Lower leg skin (tissue), 4 donors: ENCODE measurements around the gene FAM136A. TPM values are rescaled to one million over a fixed set of nuclear protein-coding genes. Genes with fewer than 3 reads are reported as not detected.

Source experiments
- DNase-seq, 2 donors: peaks; one replicate each; pipeline ENCODE4 v3.0.0-alpha.2; 2019; ENCODE audit warnings: low spot score in 2 of 2
- H3K4me3 ChIP-seq: fragments of 200-600 bp; sonication (generic); 2 replicates; pipeline ENCODE4 v1.5.1; 2017; ENCODE audit warnings: mild to moderate bottlenecking, low read depth; ENCODE audit not compliant: poor library complexity, severe bottlenecking
- POLR2A ChIP-seq, 2 donors: fragments of 450-650 bp; IDR thresholded peaks; one replicate each; pipeline ENCODE4 v1.6.1; 2016 to 2017; ENCODE audit warnings: antibody characterized with exemption in 2 of 2, mild to moderate bottlenecking in 1 of 2, moderate library complexity in 1 of 2
- WGBS, 2 donors: methylation state at CpG; one replicate each; pipeline ENCODE4 v1.1.5; 2018; 5-methylcytosine and 5-hydroxymethylcytosine counted together
- intact Hi-C: fragments of 100-400 bp; cut with DNase I; formaldehyde crosslinking; loops from one replicate; pipeline ENCODE4 v1.15.0; 2023; ENCODE audit warnings: low total_unique reads
- total RNA-seq, 4 donors: library from RNA; depleted of rRNA; stranded (reverse); fragments of >200 nt; gene quantifications; one replicate each; pipeline ENCODE4 v1.1.0, GENCODE V29; 2016
- TF ChIP-seq, protein P1 (sequence below), 3 donors: fragments of 450-650 bp; IDR thresholded peaks; one replicate each; pipeline ENCODE4 v1.5.1; 2016; ENCODE audit warnings: antibody characterized with exemption in 3 of 3, mild to moderate bottlenecking in 3 of 3, moderate library complexity in 2 of 3

FAM136A gene
- total RNA-seq, 4 donors from 2014 or later = 20.1 to 22.4 (median 21.3) TPM

DNA sequence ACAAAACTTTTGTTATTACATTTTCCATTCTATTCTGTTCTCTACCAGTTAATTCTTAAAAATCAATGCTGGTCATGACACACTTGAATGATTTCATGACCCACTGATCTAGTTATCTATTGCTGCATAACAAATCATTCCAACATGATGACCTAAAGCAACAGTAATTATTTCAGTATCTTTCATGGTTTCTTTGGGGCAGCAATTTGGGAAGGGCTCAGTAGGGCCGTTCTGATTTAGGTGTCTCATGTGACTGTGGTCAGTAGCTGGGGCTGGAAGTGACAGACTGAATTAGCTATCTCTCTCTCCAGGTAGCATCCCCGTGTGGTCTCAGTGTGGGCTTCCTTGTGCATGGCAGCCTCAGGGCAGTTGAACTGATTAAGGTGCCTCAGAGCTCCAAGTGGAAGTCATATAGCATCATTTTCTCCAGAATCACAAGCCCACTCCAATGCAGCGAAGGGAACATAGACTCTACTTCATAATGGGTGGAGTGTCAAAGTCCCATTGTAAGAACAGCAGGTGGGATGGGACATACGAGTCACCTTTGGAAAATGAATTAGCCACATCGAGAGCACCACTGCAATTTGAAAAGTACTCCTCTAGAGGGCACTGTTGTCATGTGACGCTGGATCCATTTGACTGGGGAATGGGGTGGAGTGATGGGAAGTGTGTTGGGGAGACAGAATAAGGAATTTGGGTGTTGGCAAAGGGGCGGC lies 39.1 kb upstream of the FAM136A start:
- 7 to 10% methylated on average over 7 of the region's 7 CpGs for WGBS, 2 donors
- no peak overlapping the region for H3K4me3 ChIP-seq
- TF ChIP-seq, protein P1, sequence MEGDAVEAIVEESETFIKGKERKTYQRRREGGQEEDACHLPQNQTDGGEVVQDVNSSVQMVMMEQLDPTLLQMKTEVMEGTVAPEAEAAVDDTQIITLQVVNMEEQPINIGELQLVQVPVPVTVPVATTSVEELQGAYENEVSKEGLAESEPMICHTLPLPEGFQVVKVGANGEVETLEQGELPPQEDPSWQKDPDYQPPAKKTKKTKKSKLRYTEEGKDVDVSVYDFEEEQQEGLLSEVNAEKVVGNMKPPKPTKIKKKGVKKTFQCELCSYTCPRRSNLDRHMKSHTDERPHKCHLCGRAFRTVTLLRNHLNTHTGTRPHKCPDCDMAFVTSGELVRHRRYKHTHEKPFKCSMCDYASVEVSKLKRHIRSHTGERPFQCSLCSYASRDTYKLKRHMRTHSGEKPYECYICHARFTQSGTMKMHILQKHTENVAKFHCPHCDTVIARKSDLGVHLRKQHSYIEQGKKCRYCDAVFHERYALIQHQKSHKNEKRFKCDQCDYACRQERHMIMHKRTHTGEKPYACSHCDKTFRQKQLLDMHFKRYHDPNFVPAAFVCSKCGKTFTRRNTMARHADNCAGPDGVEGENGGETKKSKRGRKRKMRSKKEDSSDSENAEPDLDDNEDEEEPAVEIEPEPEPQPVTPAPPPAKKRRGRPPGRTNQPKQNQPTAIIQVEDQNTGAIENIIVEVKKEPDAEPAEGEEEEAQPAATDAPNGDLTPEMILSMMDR (IDR thresholded peaks at IDR 0.05) = peak in 1 of 3 donors; percentile 16
- TF ChIP-seq POLR2A (IDR thresholded peaks at IDR 0.05) = no peak
- intact Hi-C loops = loop anchor here (2.0 to 10.0 kb wide), 2 partner anchors 276 to 304 kb away; no protein-coding TSS in a partner anchor
- DNase-seq = peak in 1 of 2 donors; percentile 20

DNA sequence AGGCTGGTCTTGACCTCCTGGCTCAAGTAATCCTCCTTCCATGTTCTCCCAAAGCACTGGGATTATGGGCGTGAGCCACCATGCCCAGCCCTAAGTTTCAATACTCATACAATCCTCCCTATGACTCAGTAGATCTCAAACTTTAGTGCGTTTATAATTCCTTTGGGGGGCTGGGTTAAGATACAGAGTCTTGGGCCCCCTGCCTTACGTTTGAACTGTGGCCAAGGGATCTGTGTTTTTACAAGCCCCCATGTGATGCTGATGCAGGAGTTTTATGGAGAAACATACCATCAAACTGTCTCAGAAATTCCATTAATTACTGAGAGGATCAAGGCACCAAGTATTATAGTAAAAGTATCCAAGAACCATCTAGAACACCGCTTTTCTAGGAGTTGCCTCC lies 38.2 kb upstream of the FAM136A start:
- H3K4me3 ChIP-seq = no peak overlapping the region
- no peak for TF ChIP-seq POLR2A (IDR thresholded peaks at IDR 0.05)
- intact Hi-C loops = loop anchor here (2.0 to 10.0 kb wide), 2 partner anchors 277 to 305 kb away; no protein-coding TSS in a partner anchor
- DNase-seq = no peak
- 64 to 73% methylated on average over 4 of the region's 4 CpGs for WGBS, 2 donors

DNA sequence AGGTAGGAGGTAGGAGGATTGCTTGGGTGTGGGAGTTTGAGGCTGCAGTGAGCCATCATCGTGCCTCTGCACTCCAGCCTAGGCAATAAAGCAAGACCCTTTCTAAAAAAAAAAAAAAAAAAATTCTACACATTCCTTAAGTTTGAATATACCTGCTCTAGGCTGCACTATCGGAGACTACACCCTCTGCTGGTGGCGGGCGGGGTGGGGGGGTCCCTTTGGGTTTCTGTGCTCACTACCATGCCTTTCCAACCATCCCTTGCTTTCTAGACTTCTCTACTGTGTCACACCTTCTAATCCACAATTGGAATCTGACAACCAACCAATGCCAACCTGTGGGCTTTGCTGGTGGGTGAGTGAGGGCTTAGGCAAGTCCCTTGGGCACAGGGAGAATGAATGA lies 34.7 kb upstream of the FAM136A start:
- TF ChIP-seq, protein P1 (IDR thresholded peaks at IDR 0.05) = no peak
- no peak for TF ChIP-seq POLR2A (IDR thresholded peaks at IDR 0.05)
- no peak for DNase-seq
- intact Hi-C loops = no loop called here
- H3K4me3 ChIP-seq = no peak overlapping the region
- 58 to 84% methylated on average over 4 of the region's 4 CpGs for WGBS, 2 donors

DNA sequence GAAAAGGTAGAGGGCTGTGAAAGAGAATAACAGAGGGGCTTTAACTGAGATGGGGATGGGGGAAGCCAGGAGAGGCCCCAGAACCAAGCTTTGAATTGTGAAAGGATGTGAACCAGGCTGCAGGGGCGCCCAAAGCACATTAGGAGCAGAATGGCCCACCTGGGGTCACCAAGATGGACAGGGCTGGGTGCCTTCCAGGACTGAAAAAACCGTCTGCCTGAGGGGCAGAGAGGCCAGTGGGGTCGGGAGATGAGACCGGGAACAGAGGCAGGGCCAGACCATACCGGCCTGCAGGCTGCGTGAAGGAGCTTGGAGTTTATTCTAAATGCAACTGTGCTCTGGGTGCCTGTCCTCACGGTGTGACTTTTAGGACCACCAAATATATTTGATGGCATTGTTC lies 29.1 kb upstream of the FAM136A start:
- no peak overlapping the region for H3K4me3 ChIP-seq
- intact Hi-C loops = no loop called here
- peak in 1 of 2 donors; percentile 72 for DNase-seq
- WGBS, 2 donors = 83 to 85% methylated on average over 7 of the region's 7 CpGs
- no peak for TF ChIP-seq POLR2A (IDR thresholded peaks at IDR 0.05)
- TF ChIP-seq, protein P1 (IDR thresholded peaks at IDR 0.05) = no peak

DNA sequence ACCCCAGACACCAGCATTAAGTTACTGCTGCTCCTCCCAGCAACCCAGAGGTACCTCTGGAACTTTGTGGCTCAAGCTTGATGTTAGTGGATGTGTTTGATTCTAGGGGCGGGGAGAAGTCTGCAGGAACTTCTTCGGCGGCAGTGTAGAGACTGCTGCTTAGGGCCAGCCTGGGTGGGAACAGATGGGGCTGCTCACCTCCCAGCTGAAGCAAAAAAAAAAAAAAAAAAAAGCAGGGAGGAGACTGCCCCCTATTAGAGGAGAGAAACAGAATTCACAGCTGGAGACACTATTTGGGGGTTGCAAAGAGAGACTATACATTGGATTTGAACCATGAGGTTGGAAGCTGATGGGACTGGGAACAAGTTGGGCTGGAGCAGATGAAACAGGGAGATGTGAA lies 28.6 kb upstream of the FAM136A start:
- TF ChIP-seq POLR2A (IDR thresholded peaks at IDR 0.05) = no peak
- TF ChIP-seq, protein P1 (IDR thresholded peaks at IDR 0.05) = no peak
- DNase-seq = no peak
- H3K4me3 ChIP-seq = no peak overlapping the region
- intact Hi-C loops = no loop called here
- WGBS, 2 donors = 75 to 80% methylated on average over 3 of the region's 3 CpGs

DNA sequence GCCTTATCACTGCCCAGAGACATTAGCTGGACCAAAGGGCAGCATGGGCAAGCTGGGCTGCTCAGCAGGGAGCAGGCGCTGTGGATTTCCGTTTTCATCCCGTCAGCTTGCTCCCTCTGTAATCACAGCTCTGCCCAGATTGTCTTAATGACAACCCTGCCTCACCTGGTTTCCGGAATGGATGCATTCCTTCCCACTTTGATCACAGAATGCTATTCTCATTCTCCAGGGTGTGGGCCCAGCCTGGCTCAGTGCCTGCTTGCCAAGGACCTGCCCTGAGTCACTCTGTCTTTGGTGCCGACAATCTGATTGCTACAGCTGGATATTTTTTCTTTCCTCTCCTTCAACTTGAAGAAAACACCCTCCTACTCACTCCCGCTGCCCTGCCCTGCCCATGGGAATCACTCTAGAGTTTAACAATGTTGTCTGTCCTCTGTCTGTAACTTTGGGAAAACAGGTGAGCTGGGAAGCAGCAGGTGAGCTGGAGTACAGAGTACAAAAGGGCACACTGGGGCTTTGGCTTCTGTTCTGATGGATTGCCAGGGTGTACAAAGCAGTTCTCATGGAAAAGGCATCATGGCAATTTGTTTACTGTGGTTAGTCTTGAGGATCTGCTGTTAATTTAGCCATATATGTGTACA lies 27.2 kb upstream of the FAM136A start:
- TF ChIP-seq, protein P1 (IDR thresholded peaks at IDR 0.05) = no peak
- no peak for TF ChIP-seq POLR2A (IDR thresholded peaks at IDR 0.05)
- H3K4me3 ChIP-seq = no peak overlapping the region
- 28 to 38% methylated on average over 6 of the region's 6 CpGs for WGBS, 2 donors
- DNase-seq = peak; percentile 45 to 86
- intact Hi-C loops = no loop called here
